Activated CD4-positive, alpha-beta T cell treated with anti-CD3 and anti-CD28 coated beads, Interleukin-2, Interleukin-4, amounts not matched to agents 100 ng/mL and 50 ng/mL, durations not matched to agents 16 hours and 8 hours (primary cell): ENCODE measurements around the gene HACD1.

ENCODE experiments used
- DNase-seq: peaks from one replicate; pipeline ENCODE4 v3.0.0-alpha.2; 2020; ENCODE audit warnings: low spot score

The HACD1 gene

GRCh38 chr10:17578603-17579002 lies 38.6 kb downstream of the HACD1 start:
- DNase-seq, result no peak

GRCh38 chr10:17576768-17577167 lies 40.4 kb downstream of the HACD1 start:
- DNase-seq, result no peak

- no peak for DNase-seq
These were observed 52.3 kb downstream of the HACD1 start for GRCh38 chr10:17564911-17565310.

DNA sequence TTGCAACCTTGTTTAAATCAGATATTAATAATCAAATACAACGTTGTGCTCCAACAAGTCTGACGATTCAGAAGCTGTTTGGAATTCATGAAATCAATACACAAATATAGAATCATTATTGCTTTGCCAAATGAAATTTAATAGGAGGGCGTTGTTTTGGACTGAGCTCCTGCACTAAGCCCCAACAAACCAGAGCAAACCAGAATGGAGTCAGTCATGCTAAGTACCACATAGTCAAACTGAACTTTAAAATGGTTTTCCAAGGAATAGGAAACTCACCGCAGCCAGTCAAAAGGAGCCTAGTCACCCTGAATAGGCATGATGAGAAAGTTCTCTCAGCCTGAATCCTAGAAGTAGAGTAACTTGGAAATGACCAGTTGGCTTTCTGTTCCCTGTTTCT lies 53.7 kb downstream of the HACD1 start:
- DNase-seq, result no peak

GRCh38 chr10:17562614-17563013 lies 54.6 kb downstream of the HACD1 start:
- no peak for DNase-seq

GRCh38 chr10:17561111-17561510 lies 56.1 kb downstream of the HACD1 start:
- no peak for DNase-seq

DNA sequence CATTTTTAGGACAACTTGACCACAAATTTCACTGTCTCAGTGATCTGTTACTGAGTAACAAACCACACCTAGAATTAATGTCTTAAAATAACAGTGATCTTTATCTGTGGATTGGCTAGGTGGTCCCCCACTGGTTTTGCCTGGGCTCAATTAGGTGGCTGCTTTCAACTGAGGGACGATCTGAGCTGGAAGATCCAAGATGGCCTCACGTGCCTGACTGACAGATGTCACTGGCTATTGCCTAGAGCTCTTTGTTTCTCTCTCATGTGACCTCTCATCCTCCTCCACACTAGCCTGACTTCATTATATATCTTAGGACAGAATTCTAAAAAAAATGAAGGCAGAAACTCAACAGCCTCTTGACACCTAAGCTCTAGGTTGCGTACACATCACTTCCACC lies 59.7 kb downstream of the HACD1 start:
- DNase-seq, result no peak

DNA sequence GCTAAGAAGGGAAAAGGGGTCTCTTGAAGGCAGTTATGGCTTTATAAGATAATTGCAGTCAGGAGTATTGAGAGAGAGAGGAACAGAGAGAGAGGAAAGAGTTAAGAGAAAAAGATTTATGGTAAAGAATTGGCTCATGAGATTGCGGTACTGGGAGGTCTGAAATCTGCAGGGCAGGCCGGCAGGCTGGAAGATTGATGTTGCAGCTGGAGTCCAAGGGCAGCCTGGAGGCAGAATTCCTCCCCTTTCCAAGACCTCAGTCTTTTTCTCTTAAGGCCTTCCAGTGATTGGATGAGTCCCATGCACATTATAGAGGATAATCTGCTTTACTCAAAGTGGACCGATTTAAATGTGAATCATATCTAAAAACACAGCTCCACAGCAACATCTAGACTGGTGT lies 68.4 kb downstream of the HACD1 start:
- DNase-seq, result no peak

DNA sequence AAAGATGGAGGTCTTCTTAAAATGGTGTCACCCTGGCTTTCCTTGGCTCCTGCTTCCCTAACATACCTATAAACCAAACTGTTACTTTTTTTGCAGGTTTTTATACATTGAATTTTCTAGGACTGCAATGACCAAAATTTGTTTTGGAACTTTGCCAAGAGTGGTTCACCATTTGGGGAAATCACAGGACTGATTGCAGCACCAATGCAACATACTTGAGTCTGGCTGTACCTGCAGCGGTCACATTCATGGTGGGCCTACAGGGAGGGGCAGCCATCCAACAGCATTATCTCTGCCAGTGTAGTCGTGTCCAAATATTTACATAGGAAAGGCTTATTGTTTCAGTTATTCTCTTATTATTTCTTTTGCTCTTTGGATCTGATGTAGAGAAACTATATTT lies 69.0 kb downstream of the HACD1 start:
- DNase-seq, result no peak

DNA sequence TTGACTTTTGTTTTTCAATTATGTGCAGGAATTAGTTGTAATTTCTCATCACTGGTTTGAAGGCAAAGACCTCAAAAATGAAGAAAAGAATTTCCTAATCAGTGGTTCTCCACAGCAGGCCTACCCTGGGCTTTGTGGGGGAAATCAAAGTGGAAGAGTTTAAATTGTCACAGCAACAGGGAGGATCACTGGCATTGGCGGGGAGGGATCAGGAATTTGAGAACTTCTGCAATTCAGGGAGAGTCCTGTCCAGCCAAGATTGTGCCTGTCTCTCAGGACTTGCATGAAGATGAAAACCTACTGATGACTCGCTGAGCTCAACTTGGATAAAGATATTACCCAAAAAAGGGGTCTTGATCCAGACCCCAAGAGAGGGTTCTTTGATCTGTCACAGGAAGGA lies 70.1 kb downstream of the HACD1 start:
- no peak for DNase-seq

- no peak for DNase-seq
These were observed 72.7 kb downstream of the HACD1 start for GRCh38 chr10:17544465-17544864.
